Stimulated activated CD4-positive, alpha-beta T cell treated with anti-CD3 and anti-CD28 coated beads, TNF-alpha, amount 100 ng/mL, for 24 hours (primary cell): ENCODE data around the gene PRMT3.
"Not testable (repeated sequence)": the region's sequence is repeated elsewhere in the genome, so short reads cannot be mapped to it uniquely, and the experiment has no call there.

ENCODE experiments used
- DNase-seq, 3 experiments: peaks; one replicate each; pipeline ENCODE4 v3.0.0-alpha.2; 2020; ENCODE audit warnings: low read depth in 3 of 3

PRMT3 gene

GRCh38 chr11:20374741-20375300 lies 12.7 kb upstream of the PRMT3 start:
- no peak for DNase-seq

DNA sequence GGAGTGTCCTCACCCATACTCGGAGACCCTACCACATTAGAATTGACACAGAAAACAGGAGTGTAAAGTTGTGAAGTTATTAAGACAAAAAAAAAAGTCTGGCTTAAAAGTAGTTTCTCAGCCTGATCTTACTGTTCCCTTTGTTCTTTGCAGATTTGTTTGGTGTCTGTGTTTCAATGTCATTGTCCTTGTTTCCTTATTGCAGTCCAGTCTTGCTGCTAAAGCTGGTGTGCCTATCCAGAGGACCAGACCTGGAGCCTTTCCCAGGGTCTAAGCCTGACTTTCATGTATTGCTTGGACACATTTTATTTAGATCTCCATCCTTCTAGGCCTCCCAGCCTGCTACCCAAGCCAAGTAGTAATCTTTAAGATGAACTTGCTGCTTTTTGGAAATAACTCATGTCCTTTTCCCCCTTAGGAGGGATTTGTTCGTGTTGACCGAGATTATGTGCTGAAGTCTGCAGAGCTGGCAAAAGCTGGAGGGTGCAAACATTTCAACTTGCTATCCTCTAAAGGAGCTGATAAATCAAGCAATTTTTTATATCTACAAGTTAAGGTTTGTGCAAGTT lies 11.3 kb upstream of the PRMT3 start:
- DNase-seq: no peak

- DNase-seq: not testable (repeated sequence)
Measured at GRCh38 chr11:20385996-20386395, 1.5 kb upstream of the PRMT3 start.

- no peak for DNase-seq
Measured at GRCh38 chr11:20388096-20389055, 860 bp downstream of the PRMT3 start.

DNA sequence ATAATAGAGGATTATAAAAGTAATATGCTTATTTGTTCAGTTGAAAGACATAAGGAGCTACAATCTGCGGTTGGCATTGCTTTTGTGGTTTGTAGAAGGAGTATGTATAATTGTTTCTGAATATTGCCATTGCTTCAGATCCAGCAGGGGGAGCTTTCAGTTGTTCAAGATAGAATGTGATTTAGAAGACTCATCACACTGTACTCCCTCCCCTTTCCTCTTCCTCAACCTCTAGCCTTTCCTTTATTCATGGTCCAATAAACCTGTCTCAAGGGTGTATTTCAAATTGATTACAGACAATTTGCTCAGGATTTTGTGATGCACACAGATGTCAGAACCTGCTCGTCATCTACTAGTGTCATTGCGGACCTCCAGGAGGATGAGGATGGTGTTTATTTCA lies 9.8 kb downstream of the PRMT3 start:
- no peak for DNase-seq

DNA sequence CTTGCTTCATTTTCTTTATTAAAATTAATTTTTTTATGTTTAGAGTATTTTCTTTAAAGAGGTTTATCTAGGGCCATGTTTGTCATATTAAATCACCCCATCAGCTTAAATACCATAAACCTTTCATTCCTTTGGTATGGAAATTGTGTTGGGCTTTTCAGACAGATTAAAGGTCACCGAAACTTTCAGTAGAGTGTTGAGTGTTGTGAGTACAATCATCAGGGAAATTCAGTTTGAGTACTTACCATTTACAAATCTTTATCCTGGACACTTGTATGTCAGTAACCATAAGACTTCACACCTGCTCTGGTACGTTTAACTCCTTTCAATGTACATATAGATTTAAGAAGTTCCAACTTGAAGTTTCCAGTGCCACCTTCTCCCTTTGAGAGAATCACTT lies 12.0 kb downstream of the PRMT3 start:
- DNase-seq: no peak

DNA sequence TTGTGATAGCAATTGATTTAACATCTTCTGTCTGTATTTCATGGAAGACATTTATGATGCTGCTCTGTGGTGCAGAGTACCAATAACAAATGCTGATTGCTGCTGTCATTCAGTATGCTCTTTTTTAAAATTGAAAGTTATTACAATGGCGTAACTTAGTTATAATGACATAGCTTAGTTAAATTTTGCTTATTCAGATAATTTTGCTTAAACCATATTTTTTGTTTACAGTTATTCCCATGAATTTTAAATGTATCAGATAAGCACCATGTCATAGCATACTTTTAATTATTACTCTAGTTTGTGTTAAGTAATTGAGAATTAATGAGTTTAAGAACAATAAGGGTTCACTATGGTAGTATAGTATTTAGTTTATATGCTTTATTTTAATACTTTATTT lies 15.5 kb downstream of the PRMT3 start:
- DNase-seq: no peak

- DNase-seq: no peak
Measured at GRCh38 chr11:20406484-20406883, 19.0 kb downstream of the PRMT3 start.

DNA sequence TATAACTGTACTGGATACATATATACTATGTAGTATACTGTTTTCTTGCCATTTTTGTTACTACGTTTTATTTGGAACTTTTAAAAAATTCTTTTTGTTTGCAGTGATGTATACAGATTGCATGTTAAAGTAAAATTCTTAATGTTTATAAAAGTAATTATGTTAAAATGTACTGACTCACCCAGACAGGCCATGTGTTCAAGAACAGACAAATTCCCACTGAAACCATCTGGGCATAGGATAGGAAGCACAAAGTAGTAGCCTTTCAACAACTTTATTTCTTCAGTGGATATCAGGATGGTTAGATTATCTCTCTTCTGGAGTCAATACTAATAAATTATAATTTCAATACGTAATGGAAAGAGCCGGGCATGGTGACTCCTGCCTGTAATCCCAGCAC lies 19.8 kb downstream of the PRMT3 start:
- no peak for DNase-seq

DNA sequence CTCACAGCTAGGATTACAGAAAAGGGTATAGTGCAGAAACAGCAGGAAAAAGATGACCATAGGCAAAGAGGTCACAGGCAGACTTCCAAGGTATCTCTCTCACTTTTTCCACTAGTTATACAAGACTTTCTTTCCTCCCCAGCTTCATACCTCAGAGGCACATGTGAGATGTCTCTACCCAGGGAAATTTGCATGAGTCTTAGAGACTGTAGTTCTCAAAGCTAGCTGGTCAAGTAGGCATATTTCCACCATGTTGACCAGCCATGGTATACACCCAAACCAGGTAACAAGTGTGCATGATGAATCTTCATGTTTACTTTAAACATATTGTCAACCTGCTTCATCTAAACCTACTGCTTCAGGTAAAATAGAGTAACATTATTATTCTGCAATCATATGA lies 27.9 kb downstream of the PRMT3 start:
- no peak for DNase-seq

GRCh38 chr11:20417771-20418170 lies 30.3 kb downstream of the PRMT3 start:
- DNase-seq: no peak

GRCh38 chr11:20421946-20422345 lies 34.4 kb downstream of the PRMT3 start:
- no peak for DNase-seq

GRCh38 chr11:20429216-20429615 lies 41.7 kb downstream of the PRMT3 start:
- DNase-seq: no peak

DNA sequence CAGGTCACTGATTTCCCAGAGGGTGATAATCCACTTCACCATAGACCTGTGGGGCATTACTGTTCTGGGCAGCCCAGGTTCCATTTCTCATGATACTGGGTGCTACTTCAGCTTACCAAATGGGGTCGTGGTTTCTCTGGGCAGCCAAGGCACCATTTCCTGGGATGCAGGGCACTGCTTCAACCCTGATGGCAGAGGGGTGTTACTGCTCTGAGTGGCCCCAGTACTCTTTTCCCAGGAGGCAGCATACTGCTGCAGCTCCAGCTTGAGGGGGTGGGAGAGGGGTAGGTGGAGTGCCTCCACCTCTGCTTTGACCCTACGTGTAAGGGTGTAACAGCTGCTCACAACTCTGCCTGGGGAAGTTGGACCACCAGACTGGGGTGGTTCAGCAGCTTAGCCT lies 51.1 kb downstream of the PRMT3 start:
- no peak for DNase-seq

DNA sequence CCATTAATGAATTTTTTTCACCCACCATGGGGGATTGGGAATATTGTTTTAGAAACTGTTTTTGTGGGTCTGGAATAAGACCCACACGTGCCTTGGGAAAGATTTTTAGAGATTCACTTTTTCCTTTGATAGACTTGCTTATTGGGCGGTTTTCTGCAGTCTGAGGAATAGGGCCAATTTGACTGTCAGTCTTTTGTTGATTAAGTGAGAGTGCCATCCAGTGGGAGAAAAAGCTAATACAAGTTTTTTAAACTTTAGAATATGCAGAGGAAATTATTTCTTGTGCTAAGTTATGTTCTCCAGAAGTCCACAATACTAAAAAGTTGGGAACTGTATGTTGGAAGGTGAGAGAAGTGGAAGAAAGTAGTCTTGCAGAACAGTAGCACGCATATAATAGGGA lies 56.1 kb downstream of the PRMT3 start:
- no peak for DNase-seq

- DNase-seq: no peak
Measured at GRCh38 chr11:20444535-20444934, 57.0 kb downstream of the PRMT3 start.

- no peak for DNase-seq
Measured at GRCh38 chr11:20448834-20449233, 61.3 kb downstream of the PRMT3 start.

- DNase-seq: no peak
Measured at GRCh38 chr11:20450829-20451228, 63.3 kb downstream of the PRMT3 start.

DNA sequence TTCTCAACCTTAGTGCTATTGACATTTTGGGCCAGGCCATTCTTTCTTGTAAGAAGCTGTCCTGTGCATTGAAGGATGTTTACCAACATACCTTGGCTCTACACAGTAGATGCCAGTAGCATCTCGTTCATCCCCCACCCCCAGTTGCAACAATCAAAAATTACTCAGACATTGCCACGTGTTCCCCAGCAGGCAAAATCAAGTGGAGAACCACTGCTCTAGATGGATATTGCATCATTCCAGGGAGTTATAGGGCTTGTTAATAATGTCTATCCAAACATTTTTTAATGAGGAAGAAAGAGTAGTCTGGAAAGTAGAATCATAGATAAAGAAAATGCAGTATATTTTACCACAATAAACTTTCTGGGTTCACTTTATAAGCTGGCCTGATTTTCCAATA lies 64.1 kb downstream of the PRMT3 start:
- no peak for DNase-seq

DNA sequence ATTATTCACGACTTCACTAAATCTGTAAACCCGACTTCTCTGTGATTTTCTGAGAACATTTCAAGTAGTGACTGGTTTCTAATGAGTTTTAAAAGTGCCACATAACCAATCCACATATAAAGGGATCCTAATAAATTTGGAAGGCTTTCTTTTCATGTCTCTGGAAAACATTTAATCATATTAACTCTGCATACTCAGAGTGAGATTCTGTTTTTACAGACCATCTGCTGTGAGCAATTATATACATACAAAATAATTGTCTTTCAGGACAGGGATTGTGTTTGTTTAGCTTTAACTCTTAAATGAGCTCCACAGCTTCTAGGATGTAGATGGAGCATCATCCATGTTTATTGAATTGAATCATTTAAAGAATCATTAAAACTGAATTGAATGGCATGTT lies 65.1 kb downstream of the PRMT3 start:
- DNase-seq: no peak

- no peak for DNase-seq
Measured at GRCh38 chr11:20453657-20454316, 66.3 kb downstream of the PRMT3 start.

GRCh38 chr11:20457001-20457799 lies 69.7 kb downstream of the PRMT3 start:
- DNase-seq: no peak
